NCI-H2227 treated with DMSO at 0.1 percent for 48 hours (cell line): ENCODE data around the gene ARID3A.
"Not testable (repeated sequence)": the region's sequence is repeated elsewhere in the genome, so short reads cannot be mapped to it uniquely, and the experiment has no call there.

Experiments
- DNase-seq: peaks from one replicate; lab custom pipeline; 2025; lab: John Stamatoyannopoulos, UW

ARID3A gene

GRCh38 chr19:891421-892200 lies 34.2 kb upstream of the ARID3A start:
- not testable (repeated sequence) for DNase-seq

DNA sequence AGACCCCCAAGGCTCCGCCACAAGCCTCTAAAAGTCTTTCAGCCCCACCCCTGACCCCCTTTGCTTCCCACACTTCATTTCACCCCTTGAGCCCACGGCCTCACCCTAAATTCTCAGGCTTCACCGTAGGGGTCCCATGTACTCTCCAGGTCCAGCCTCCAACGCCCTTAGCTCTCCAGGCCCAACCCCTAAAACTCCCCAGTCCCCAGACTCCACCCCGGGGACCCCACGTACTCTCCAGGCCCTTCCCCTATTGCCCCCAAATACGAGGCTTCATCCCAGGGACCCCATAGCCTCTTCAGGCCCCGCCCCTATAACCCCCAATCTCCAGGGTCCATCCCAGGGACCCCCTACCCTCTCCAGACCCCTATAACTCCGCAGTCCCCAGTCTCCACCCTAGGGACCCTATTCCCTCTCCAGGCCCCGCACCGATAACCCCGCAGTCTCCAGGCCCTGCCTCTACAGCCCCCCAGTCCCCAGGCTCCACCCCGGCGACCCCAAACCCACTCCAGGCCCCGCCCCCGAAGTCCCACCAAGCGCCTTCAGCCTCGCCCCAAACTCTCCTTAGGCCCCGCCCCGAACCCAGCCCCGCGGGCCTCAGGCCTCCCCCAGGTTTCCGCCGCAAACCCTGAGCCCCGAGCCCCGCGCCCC lies 33.5 kb upstream of the ARID3A start:
- no peak for DNase-seq

DNA sequence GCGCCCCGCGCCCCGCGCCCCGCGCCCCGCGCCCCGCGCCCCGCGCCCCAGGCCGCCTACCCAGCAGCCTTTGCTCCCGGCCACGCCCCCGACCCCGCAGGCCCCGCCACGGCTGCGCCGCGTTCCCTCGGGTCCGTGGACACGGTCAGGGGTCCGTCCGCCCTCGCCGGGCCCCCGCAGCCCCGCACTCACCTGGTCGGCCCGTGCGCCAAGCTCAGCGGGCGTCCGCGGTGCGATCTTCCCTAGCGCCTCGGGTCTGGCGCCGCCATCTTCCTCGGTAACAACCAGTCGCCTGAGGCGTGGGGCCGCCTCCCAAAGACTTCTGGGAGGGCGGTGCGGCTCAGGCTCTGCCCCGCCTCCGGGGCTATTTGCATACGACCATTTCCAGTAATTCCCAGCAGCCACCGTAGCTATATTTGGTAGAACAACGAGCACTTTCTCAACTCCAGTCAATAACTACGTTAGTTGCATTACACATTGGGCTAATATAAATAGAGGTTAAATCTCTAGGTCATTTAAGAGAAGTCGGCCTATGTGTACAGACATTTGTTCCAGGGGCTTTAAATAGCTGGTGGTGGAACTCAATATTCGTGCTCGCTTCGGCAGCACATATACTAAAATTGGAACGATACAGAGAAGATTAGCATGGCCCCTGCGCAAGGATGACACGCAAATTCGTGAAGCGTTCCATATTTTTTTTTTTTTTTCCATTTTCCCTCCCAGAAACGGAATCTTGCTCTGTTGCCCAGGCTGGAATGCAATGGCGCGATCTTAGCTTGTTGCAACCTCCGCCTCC lies 32.7 kb upstream of the ARID3A start, which contains the start of the genes MED16 and RNU6-9:
Gene MED16 (minus strand): TSS at position 294 of the 796 bp plus-strand sequence. CDS start 2,056 bp downstream, outside the sequence.
Gene RNU6-9 (plus strand): TSS at position 591 of the 796 bp plus-strand sequence.
- peak; percentile 89 for DNase-seq

DNA sequence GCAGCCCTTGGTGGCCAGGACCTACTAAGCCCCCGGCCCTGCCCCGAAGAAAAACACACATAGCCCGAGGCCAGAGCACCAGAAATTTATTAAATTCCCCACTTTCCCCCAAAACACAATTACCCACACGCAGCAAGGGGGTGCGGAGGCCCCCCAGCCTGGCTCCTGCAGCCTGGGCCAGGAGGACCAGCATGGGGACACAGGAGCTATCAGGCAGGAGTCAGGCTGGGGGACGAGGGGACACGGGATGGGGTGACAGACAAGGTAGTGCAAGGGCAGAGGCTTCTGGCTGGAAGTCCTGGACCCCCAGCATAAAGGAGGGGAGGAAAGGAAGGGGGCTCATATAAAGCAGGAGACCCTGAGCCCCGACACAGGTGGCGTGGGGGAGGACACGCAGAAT lies 29.4 kb upstream of the ARID3A start:
- no peak for DNase-seq

GRCh38 chr19:896999-897398 lies 28.8 kb upstream of the ARID3A start:
- DNase-seq = no peak

- no peak for DNase-seq
These were observed 28.3 kb upstream of the ARID3A start for GRCh38 chr19:897442-898039.

- peak; percentile 25 for DNase-seq
These were observed 27.2 kb upstream of the ARID3A start for GRCh38 chr19:898663-899062.

DNA sequence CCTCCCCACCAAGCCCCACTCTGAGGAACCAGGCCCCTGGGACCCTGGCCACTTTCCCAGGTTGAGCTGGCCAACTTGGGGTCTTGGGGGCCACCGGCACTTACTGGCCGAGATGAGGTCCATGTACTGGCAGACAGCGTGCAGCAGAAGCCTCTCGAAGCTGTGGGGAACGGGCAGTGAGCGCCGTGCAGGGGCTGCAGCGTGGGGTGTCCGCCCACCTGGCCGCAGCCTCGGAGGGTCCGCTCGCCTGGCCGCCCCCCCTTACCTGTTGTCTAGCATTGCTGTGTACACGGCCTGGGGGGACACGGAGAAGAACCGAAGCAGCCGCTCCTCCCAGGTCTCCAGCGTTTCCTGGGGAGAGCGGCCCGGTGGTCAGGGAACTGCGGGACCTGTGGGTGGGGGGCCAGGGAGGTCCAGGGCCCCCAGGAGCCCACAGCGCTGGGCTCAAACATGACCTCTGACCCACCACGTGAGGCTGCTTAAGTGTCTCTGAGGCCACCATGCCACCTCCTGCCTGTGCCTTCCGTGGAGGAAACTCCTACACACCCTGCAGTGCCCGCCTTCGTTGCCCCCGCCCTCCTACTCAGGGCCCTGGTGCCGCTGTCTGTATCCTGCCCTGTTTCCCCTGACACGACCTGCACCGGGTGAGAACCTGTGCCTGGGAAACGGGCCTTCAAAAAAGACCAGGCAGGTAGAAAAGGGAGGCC lies 26.3 kb upstream of the ARID3A start:
- DNase-seq = no peak

- DNase-seq = no peak
These were observed 25.9 kb upstream of the ARID3A start for GRCh38 chr19:900043-900301.

- DNase-seq = no peak
These were observed 25.3 kb upstream of the ARID3A start for GRCh38 chr19:900302-901111.

- DNase-seq = no peak
These were observed 24.4 kb upstream of the ARID3A start for GRCh38 chr19:901216-902092.

DNA sequence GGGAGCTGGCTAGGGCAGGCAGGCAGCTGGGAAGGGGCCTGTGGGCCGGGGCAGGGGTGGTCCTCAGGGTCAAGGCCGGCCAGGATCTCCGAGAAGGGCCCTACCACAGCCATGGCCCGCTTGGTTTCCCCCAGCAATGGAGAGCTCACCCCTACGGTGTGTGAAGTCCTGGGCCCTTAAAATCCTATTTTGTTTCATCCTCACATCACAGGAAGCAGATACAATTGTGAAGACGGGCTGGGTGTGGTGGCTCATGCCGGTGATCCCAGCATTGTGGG lies 23.8 kb upstream of the ARID3A start:
- DNase-seq = no peak

- DNase-seq = no peak
These were observed 23.2 kb upstream of the ARID3A start for GRCh38 chr19:902446-903226.

DNA sequence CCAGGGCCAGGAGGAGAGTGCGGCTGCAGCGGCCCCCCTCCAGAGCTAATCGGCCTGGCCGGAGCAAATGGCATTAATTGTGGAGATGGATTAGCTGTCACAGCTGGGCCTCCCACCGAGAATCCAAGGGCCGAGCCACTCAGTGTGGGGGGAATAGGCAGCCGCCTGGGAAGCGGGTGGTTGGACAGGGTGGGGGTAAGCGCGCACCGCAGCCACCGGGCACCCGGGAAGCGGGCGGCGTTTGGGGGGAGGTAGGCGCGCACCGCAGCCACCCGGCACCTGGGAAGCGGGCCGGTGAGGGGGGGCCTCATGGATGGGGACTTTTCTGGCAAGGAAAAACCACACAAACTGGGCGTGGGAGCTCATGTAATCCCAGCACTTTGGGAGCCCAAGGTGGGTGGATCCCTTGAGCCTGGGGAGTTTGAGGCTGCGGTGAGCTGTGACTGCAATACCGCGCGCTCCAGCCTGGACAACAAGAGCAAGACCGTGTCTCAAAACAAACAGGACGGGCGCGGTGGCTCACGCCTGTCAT lies 22.5 kb upstream of the ARID3A start:
- DNase-seq = peak; percentile 55

DNA sequence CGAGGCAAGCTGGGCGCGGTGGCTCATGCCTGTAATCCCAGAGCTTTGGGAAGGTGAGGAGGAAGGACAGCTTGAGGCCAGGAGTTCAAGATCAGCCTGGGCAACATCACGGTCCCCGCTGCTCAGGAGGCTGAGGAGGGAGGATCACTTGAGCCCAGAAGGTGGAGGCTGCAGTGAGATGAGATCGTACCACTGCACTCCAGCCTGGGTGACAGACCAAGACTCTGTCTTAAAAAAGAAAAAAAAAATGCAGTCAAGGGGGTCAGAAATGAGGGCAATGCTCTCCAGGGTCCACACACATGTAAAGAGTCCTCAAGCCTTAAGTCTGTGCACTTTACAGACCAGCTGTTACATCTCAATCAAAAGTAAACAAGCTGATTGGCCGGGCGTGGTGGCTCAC lies 21.3 kb upstream of the ARID3A start:
- DNase-seq = no peak

GRCh38 chr19:906480-906879 lies 19.4 kb upstream of the ARID3A start:
- no peak for DNase-seq

GRCh38 chr19:907183-907853 lies 18.5 kb upstream of the ARID3A start:
- no peak for DNase-seq

DNA sequence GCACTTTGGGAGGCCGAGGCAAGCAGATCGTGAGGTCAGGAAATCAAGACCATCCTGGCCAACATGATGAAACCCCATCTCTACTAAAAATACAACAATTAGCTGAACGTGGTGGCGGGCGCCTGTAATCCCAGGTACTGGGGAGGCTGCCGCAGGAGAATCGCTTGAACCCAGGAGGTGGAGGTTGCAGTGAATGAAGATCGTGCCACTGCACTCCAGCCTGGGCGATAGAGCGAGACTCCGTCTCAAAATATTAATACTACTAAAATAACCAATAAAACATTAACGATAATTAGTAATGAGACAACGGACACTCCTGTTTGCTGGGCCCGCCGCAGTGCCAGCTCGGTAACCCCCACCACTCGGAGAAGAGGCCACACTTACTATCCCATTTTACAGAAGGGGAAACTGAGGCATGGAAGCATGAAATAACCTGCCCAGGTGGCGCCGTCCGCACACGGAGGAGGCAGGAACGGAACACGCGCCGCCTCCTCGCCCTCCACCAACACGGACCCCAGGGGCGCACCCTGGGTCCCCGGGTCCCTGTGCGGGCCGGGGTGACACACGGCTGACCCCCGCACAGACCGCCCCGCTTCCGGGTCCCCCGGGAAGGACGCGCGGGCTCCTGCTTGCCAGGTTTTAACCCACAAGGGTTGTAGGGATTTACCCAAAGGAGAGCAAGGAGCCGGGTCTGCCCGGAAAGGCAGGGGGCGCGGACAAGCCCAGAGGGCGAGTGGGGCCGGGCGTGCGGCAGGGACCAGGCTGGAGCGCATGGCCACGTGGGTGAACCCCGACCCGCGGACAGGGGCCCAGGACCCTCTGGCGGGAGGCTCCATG lies 14.4 kb upstream of the ARID3A start:
- no peak for DNase-seq
